Epithelial cell of proximal tubule (primary cell): ENCODE measurements around the gene PLEKHH1. TPM values are rescaled to one million over a fixed set of nuclear protein-coding genes. Genes with fewer than 3 reads are reported as not detected.

Experiments
- DNase-seq: peaks from one replicate; pipeline ENCODE4 v3.0.0-alpha.2; 2011; ENCODE audit warnings: low read depth
- H3K4me3 ChIP-seq: 2 replicates; pipeline ENCODE4 v1.5.1; 2011; ENCODE audit warnings: low read depth, mild to moderate bottlenecking, low read length
- CTCF ChIP-seq: conservative IDR thresholded peaks from 2 replicates; pipeline ENCODE4 v1.5.1; 2012; ENCODE audit warnings: low read depth, mild to moderate bottlenecking, low read length
- total RNA-seq: library from RNA; depleted of rRNA; stranded (reverse); fragments of >200 nt; gene quantifications from 2 replicates; pipeline ENCODE4 v1.2.3, GENCODE V29; 2015

The PLEKHH1 gene
- total RNA-seq, 1 donor from 2014 or later: 7.6 TPM

GRCh38 chr14:67523764-67524633 lies 9.1 kb upstream of the PLEKHH1 start:
- H3K4me3 ChIP-seq: no peak overlapping the region
- TF ChIP-seq CTCF: no peak
- DNase-seq: no peak

- no peak overlapping the region for H3K4me3 ChIP-seq
- TF ChIP-seq CTCF: no peak
- no peak for DNase-seq
Observed at GRCh38 chr14:67524634-67524963, 8.5 kb upstream of the PLEKHH1 start.

- no peak overlapping the region for H3K4me3 ChIP-seq
- no peak for TF ChIP-seq CTCF
- DNase-seq: no peak
Observed at GRCh38 chr14:67525389-67525788, 7.7 kb upstream of the PLEKHH1 start.

GRCh38 chr14:67526181-67526580 lies 6.9 kb upstream of the PLEKHH1 start:
- no peak for TF ChIP-seq CTCF
- H3K4me3 ChIP-seq: no peak overlapping the region
- DNase-seq: no peak

GRCh38 chr14:67526676-67527459 lies 6.2 kb upstream of the PLEKHH1 start:
- TF ChIP-seq CTCF: peak; percentile 94
- H3K4me3 ChIP-seq: no peak overlapping the region
- no peak for DNase-seq

- DNase-seq: no peak
- no peak overlapping the region for H3K4me3 ChIP-seq
- TF ChIP-seq CTCF: no peak
Observed at GRCh38 chr14:67527756-67528155, 5.3 kb upstream of the PLEKHH1 start.
